ENCODE results near the gene SLC29A2.
A peak's percentile ranks its signal among the peaks of the same experiment; 100 is the strongest.

SLC29A2 gene

GRCh38 chr11:66344550-66345315 lies 26.8 kb downstream of the SLC29A2 start, which contains the start of gene BRMS1:
Gene BRMS1, minus strand, starts transcription at chr11:66345104. Its CDS starts 2,870 bp downstream, at chr11:66342234.
- peak within 1 kb of the TSS; percentile 100 for H3K4me3 ChIP-seq
- peak within 1 kb of the TSS; percentile 32 to 96 for H3K27ac ChIP-seq
- TF ChIP-seq CTCF (IDR thresholded peaks at IDR 0.05): no peak
- DNase-seq (ENCODE audit: low spot score): peak; percentile 98

GRCh38 chr11:66343176-66343575 lies 28.4 kb downstream of the SLC29A2 start:
- DNase-seq (ENCODE audit: low spot score): no peak
- H3K27ac ChIP-seq: no peak overlapping the region

GRCh38 chr11:66341502-66342126 lies 29.9 kb downstream of the SLC29A2 start:
- DNase-seq (ENCODE audit: low spot score): no peak
- Histone ChIP-seq H3K27ac (no peak overlapping the region), H3K4me3 (no peak overlapping the region)
- no peak for TF ChIP-seq CTCF (IDR thresholded peaks at IDR 0.05)

More at GRCh38 chr11:66343176-66343575, 28.4 kb downstream of the SLC29A2 start:
- no peak overlapping the region for H3K4me3 ChIP-seq
- TF ChIP-seq CTCF (IDR thresholded peaks at IDR 0.05): no peak

- no peak overlapping the region for H3K4me3 ChIP-seq
- no peak for DNase-seq (ENCODE audit: low spot score)
- H3K27ac ChIP-seq: no peak overlapping the region
- no peak for TF ChIP-seq CTCF (IDR thresholded peaks at IDR 0.05)
Observed at GRCh38 chr11:66340596-66341501, 30.7 kb downstream of the SLC29A2 start.

- Histone ChIP-seq H3K27ac (no peak overlapping the region), H3K4me3 (no peak overlapping the region)
- no peak for DNase-seq (ENCODE audit: low spot score)
- TF ChIP-seq CTCF (IDR thresholded peaks at IDR 0.05): no peak
Observed at GRCh38 chr11:66339686-66340483, 31.7 kb downstream of the SLC29A2 start.

GRCh38 chr11:66339162-66339675 lies 32.3 kb downstream of the SLC29A2 start:
- TF ChIP-seq CTCF (IDR thresholded peaks at IDR 0.05): no peak
- no peak for DNase-seq (ENCODE audit: low spot score)
- no peak overlapping the region for H3K27ac ChIP-seq

More at GRCh38 chr11:66339162-66339675, 32.3 kb downstream of the SLC29A2 start:
- no peak overlapping the region for H3K4me3 ChIP-seq

Measured in coronary artery (tissue), 2 donors.